ENCODE results near the gene BTNL9. TPM values are rescaled to one million over a fixed set of nuclear protein-coding genes. Genes with fewer than 3 reads are reported as not detected.

The BTNL9 gene
- total RNA-seq, 1 experiment from 2014 or later, result 0.96 TPM

GRCh38 chr5:181041043-181041442 lies 977 bp downstream of the BTNL9 start:
- H3K79me1 ChIP-seq (ENCODE audit: insufficient read depth, low read depth, low read length, poor library complexity, severe bottlenecking), result no peaks in the 10 kb centered on the region
- H2BK120ac ChIP-seq (ENCODE audit: low read depth, low read length, poor library complexity, severe bottlenecking), result no peak overlapping the region
- no peak overlapping the region for H3K9ac ChIP-seq (ENCODE audit: extremely low read depth, insufficient read length, low read length)
- no peaks in the 10 kb centered on the region for H3K79me2 ChIP-seq (ENCODE audit: insufficient read depth, low read length)
- H3K18ac ChIP-seq (ENCODE audit: insufficient read length, low read depth, low read length), result no peak overlapping the region
- H4K8ac ChIP-seq (replicated peaks; ENCODE audit: insufficient read length, low read depth, low read length), result no peak overlapping the region
- no peaks in the 10 kb centered on the region for H4K20me1 ChIP-seq (ENCODE audit: control insufficient read depth, insufficient read depth, insufficient read length)
- no peak for DNase-seq
- H3K4ac ChIP-seq (ENCODE audit: low read depth, low read length), result no peak overlapping the region
- H3K4me1 ChIP-seq (ENCODE audit: insufficient read depth, low read length), result no peaks in the 10 kb centered on the region
- no peak overlapping the region for H2AK5ac ChIP-seq (ENCODE audit: insufficient read length, low read length)
- H3K27ac ChIP-seq (ENCODE audit: insufficient read length, low read depth, low read length), result no peak overlapping the region
- no peak overlapping the region for H3K4me2 ChIP-seq (ENCODE audit: insufficient read depth, insufficient read length, low read length)
- Mint-ChIP-seq H3K27me3 (ENCODE audit: low read depth) (peaks cover 38% of the 10 kb centered on the region), H3K9me3 (no peaks in the 10 kb centered on the region; a peak in 1 of 5 replicates), H3K4me1 (peaks cover 7 to 16% of the 10 kb centered on the region in 2 experiments), H3K4me3 (no peak overlapping the region), H3K27ac (no peak overlapping the region), H3K36me3 (ENCODE audit: insufficient read depth in 1 of 3, low read depth in 3 of 3) (no peaks in the 10 kb centered on the region)
- H4K5ac ChIP-seq (ENCODE audit: insufficient read length, low read depth, low read length), result no peak overlapping the region
- H3K23ac ChIP-seq (ENCODE audit: insufficient read length, low read depth, low read length), result no peak overlapping the region
- H3K27me3 ChIP-seq (ENCODE audit: insufficient read depth, low read length), result no peaks in the 10 kb centered on the region; the same call in 1 of the 2 replicates
- no peak overlapping the region for H2BK20ac ChIP-seq (ENCODE audit: low read depth, low read length, poor library complexity, severe bottlenecking)
- no peak overlapping the region for H4K91ac ChIP-seq (ENCODE audit: insufficient read length, low read depth, low read length)
- no peak overlapping the region for H2BK5ac ChIP-seq (ENCODE audit: insufficient read length, low read length)
- no peaks in the 10 kb centered on the region for H3K23me2 ChIP-seq (ENCODE audit: insufficient read length, low read depth, low read length, poor library complexity, severe bottlenecking)
- H2BK15ac ChIP-seq (ENCODE audit: low read depth, low read length), result no peak overlapping the region
- TF ChIP-seq CTCF (conservative IDR thresholded peaks at IDR 0.05), result no peak
- no peak overlapping the region for H3K56ac ChIP-seq (ENCODE audit: insufficient read length, low read depth, low read length)
- H3T11ph ChIP-seq (ENCODE audit: low read length), result no peak overlapping the region
- H2AFZ ChIP-seq (ENCODE audit: low read length), result no peak overlapping the region
- no peak overlapping the region for H3K14ac ChIP-seq (ENCODE audit: insufficient read depth, low read length)
- WGBS (ENCODE audit: extremely low coverage, insufficient read length, low lambda C conversion rate), result no CpG with 5 or more reads among the region's 6 CpGs
- H2BK12ac ChIP-seq (ENCODE audit: insufficient read length, low read depth, low read length), result no peak overlapping the region
- no peaks in the 10 kb centered on the region for H3K9me3 ChIP-seq (ENCODE audit: control insufficient read depth, low read depth, low read length)
